Lung (tissue), 12 donors: ENCODE results near the gene RASGRP2. TPM values are rescaled to one million over a fixed set of nuclear protein-coding genes. Genes with fewer than 3 reads are reported as not detected.
"Not testable (repeated sequence)": the region's sequence is repeated elsewhere in the genome, so short reads cannot be mapped to it uniquely, and the experiment has no call there.

ENCODE experiments used
- ATAC-seq: fragments of 200-7000 bp; cut with Tn5 transposase; one replicate; pipeline ENCODE4 v1.9.1; 2020; ENCODE audit warnings: moderate number of reproducible peaks; ENCODE audit not compliant: insufficient read depth, low FRiP score
- DNase-seq, 3 donors: peaks; one replicate each; pipeline ENCODE4 v3.0.0-alpha.2; 2013 to 2017
- H3K27ac ChIP-seq, 2 donors: one replicate each; pipeline ENCODE4 v1.5.1; 2013; ENCODE audit warnings: mild to moderate bottlenecking in 2 of 2, moderate library complexity in 2 of 2, control low read depth in 1 of 2, inconsistent platforms in 1 of 2, low read depth in 1 of 2, low read length in 1 of 2
- H3K27me3 ChIP-seq, 3 donors: one replicate each; pipeline ENCODE4 v1.5.1; 2013; ENCODE audit warnings: low read length in 2 of 3; ENCODE audit not compliant: control insufficient read depth in 3 of 3, insufficient read depth in 3 of 3
- H3K36me3 ChIP-seq, 4 donors: one replicate each; pipeline ENCODE4 v1.5.1; 2013; ENCODE audit warnings: low read length in 4 of 4, mild to moderate bottlenecking in 1 of 4, moderate library complexity in 1 of 4; ENCODE audit not compliant: control insufficient read depth in 4 of 4, insufficient read depth in 4 of 4
- H3K4me1 ChIP-seq, 5 donors: one replicate each; pipeline ENCODE4 v1.5.1; 2013; ENCODE audit warnings: low read length in 5 of 5, mild to moderate bottlenecking in 2 of 5, moderate library complexity in 1 of 5; ENCODE audit not compliant: control insufficient read depth in 5 of 5, insufficient read depth in 5 of 5
- H3K4me3 ChIP-seq: one replicate; pipeline ENCODE4 v1.5.1; 2013; ENCODE audit warnings: mild to moderate bottlenecking, control low read depth, moderate library complexity
- H3K9ac ChIP-seq, 2 donors: one replicate each; pipeline ENCODE4 v1.5.1; 2013; ENCODE audit warnings: low read length in 2 of 2, control low read depth in 1 of 2; ENCODE audit not compliant: insufficient read depth in 1 of 2
- H3K9me3 ChIP-seq, 4 donors: one replicate each; pipeline ENCODE4 v1.5.1; 2013; ENCODE audit warnings: low read length in 3 of 4, mild to moderate bottlenecking in 1 of 4, moderate library complexity in 1 of 4; ENCODE audit not compliant: control insufficient read depth in 4 of 4, insufficient read depth in 3 of 4
- CTCF ChIP-seq: IDR thresholded peaks from 2 replicates; pipeline ENCODE4 v1.5.1; 2012; ENCODE audit warnings: mild to moderate bottlenecking; ENCODE audit errors: control extremely low read depth, extremely low read depth
- WGBS, 2 donors: extraction: QIAGEN DNeasy Blood & Tissue Kit; methylation state at CpG; one replicate each; pipeline ENCODE4 v1.1.7; 2013; 5-methylcytosine and 5-hydroxymethylcytosine counted together
- polyA plus RNA-seq, 2 donors: library from polyadenylated mRNA; stranded (reverse); fragments of 200-250 nt; gene quantifications; one replicate each; pipeline ENCODE4 v1.2.1, GENCODE V29; 2013
- total RNA-seq, 2 donors: library from RNA; depleted of rRNA in 1 of 2; stranded (reverse); fragments of >200 nt in 1 of 2; gene quantifications; one replicate each; pipeline ENCODE4 v1.2.1, GENCODE V29; 2014 to 2021
- donor health status: control.
- donor health status: control.
- donor health status: Bipolar disorder and iron deficiency.
- donor health status: healthy.
- donor health status: DM: yes; HTN: yes; CAD: no.

Gene RASGRP2
- total and polyA plus RNA-seq, 4 donors: 20.0 to 46.4 (median 30.8) TPM

GRCh38 chr11:64705501-64705900, 38.4 kb downstream of the RASGRP2 start:
- peaks cover 3 to 38% (median 38%) of the 10 kb centered on the region in 3 donors for H3K27me3 ChIP-seq
- no peak overlapping the region for H3K4me3 ChIP-seq
- peaks cover 0 to 3% (median 0%) of the 10 kb centered on the region in 5 donors for H3K4me1 ChIP-seq
- no peak for TF ChIP-seq CTCF
- no peaks in the 10 kb centered on the region for H3K36me3 ChIP-seq
- ATAC-seq (no peak), DNase-seq (no peak)
- no peak overlapping the region for H3K27ac ChIP-seq
- H3K9ac ChIP-seq: no peak overlapping the region
- H3K9me3 ChIP-seq: no peaks in the 10 kb centered on the region
- 31 to 69% methylated on average over 2 of the region's 2 CpGs for WGBS, 2 donors

GRCh38 chr11:64703048-64703447, 40.9 kb downstream of the RASGRP2 start:
- H3K9ac ChIP-seq: no peak overlapping the region
- WGBS, 2 donors: 79 to 87% methylated on average over 2 of the region's 2 CpGs
- H3K4me1 ChIP-seq: no peaks in the 10 kb centered on the region
- TF ChIP-seq CTCF: no peak
- no peaks in the 10 kb centered on the region for H3K9me3 ChIP-seq
- H3K4me3 ChIP-seq: no peak overlapping the region
- DNase-seq (no peak), ATAC-seq (no peak)
- no peaks in the 10 kb centered on the region for H3K36me3 ChIP-seq
- H3K27ac ChIP-seq: no peak overlapping the region
- peaks cover 0 to 24% (median 20%) of the 10 kb centered on the region in 3 donors for H3K27me3 ChIP-seq

GRCh38 chr11:64701956-64702355, 42.0 kb downstream of the RASGRP2 start:
- H3K4me3 ChIP-seq, H3K9me3 ChIP-seq, ATAC-seq, DNase-seq, H3K4me1 ChIP-seq, H3K36me3 ChIP-seq, H3K27ac ChIP-seq, H3K9ac ChIP-seq: not testable (repeated sequence)
- 91 to 92% methylated on average over 24 to 29 of the region's 29 CpGs for WGBS, 2 donors
- H3K27me3 ChIP-seq: peaks cover 0 to 18% (median 15%) of the 10 kb centered on the region in 3 donors

GRCh38 chr11:64698427-64698826, 45.5 kb downstream of the RASGRP2 start:
- H3K9me3 ChIP-seq: peaks cover 0 to 2% (median 0%) of the 10 kb centered on the region in 4 donors
- no peaks in the 10 kb centered on the region for H3K4me1 ChIP-seq
- ATAC-seq (no peak), DNase-seq (no peak)
- no peak overlapping the region for H3K27ac ChIP-seq
- peaks cover 0 to 20% (median 11%) of the 10 kb centered on the region in 3 donors for H3K27me3 ChIP-seq
- H3K9ac ChIP-seq: no peak overlapping the region
- H3K4me3 ChIP-seq: no peak overlapping the region
- WGBS, 2 donors: 79 to 83% methylated on average over 1 of the region's 1 CpG
- no peaks in the 10 kb centered on the region for H3K36me3 ChIP-seq
- TF ChIP-seq CTCF: no peak
